ENCODE results near the gene ZSCAN12. TPM values are rescaled to one million over a fixed set of nuclear protein-coding genes. Genes with fewer than 3 reads are reported as not detected.

Gene ZSCAN12
- total RNA-seq, 1 experiment from 2014 or later: 1.6 TPM

GRCh38 chr6:28333047-28333446 is 66.5 kb downstream of the ZSCAN12 start:
- POLR2A ChIA-PET: no interaction called here
- no peak for DNase-seq
- Mint-ChIP-seq H3K4me1 (ENCODE audit: low read depth, unreplicated experiment) (peaks cover 16% of the 10 kb centered on the region), H3K36me3 (ENCODE audit: insufficient read depth, unreplicated experiment) (peaks cover 5% of the 10 kb centered on the region), H3K27me3 (ENCODE audit: insufficient read depth, unreplicated experiment) (no peaks in the 10 kb centered on the region), H3K9me3 (ENCODE audit: unreplicated experiment) (peaks cover 9% of the 10 kb centered on the region), H3K4me3 (ENCODE audit: unreplicated experiment) (no peak overlapping the region), H3K27ac (ENCODE audit: unreplicated experiment) (no peak overlapping the region)
- intact Hi-C loops (cut with micrococcal nuclease; ENCODE audit: unreplicated experiment): no loop called here
- no peak for TF ChIP-seq CTCF (IDR thresholded peaks at IDR 0.05; ENCODE audit: insufficient read depth in 1 of 2, low read depth in 1 of 2, low read length in 1 of 2, severe bottlenecking in 1 of 2, unreplicated experiment in 1 of 2)
- no TSS peak for BruUV-seq (replicated peaks)
- H3K27me3 ChIP-seq (replicated peaks; ENCODE audit: control insufficient read depth, insufficient read depth, low read length): no peaks in the 10 kb centered on the region
- H3K4me1 ChIP-seq: no peaks in the 10 kb centered on the region; the same call in 1 of the 2 replicates
- no peaks in the 10 kb centered on the region; the same call in 1 of the 2 replicates for H3K9me3 ChIP-seq
- H3K4me3 ChIP-seq (ENCODE audit: low read depth, low read length): no peak overlapping the region
- CTCF ChIA-PET: no interaction called here
- H3K36me3 ChIP-seq (ENCODE audit: control insufficient read depth, insufficient read depth, low read length): no peaks in the 10 kb centered on the region

GRCh38 chr6:28330041-28330440 is 69.5 kb downstream of the ZSCAN12 start:
- Mint-ChIP-seq H3K27ac (ENCODE audit: unreplicated experiment) (no peak overlapping the region), H3K4me3 (ENCODE audit: unreplicated experiment) (no peak overlapping the region), H3K27me3 (ENCODE audit: insufficient read depth, unreplicated experiment) (no peaks in the 10 kb centered on the region), H3K4me1 (ENCODE audit: low read depth, unreplicated experiment) (peaks cover 14% of the 10 kb centered on the region), H3K9me3 (ENCODE audit: unreplicated experiment) (peaks cover 28% of the 10 kb centered on the region), H3K36me3 (ENCODE audit: insufficient read depth, unreplicated experiment) (peaks cover 5% of the 10 kb centered on the region)
- Histone ChIP-seq H3K4me1 (no peaks in the 10 kb centered on the region), H3K36me3 (ENCODE audit: control insufficient read depth, insufficient read depth, low read length) (peaks cover 3% of the 10 kb centered on the region), H3K27me3 (replicated peaks; ENCODE audit: control insufficient read depth, insufficient read depth, low read length) (no peaks in the 10 kb centered on the region), H3K4me3 (ENCODE audit: low read depth, low read length) (no peak overlapping the region), H3K9me3 (peaks cover 14% of the 10 kb centered on the region)
- no peak for TF ChIP-seq CTCF (IDR thresholded peaks at IDR 0.05; ENCODE audit: insufficient read depth in 1 of 2, low read depth in 1 of 2, low read length in 1 of 2, severe bottlenecking in 1 of 2, unreplicated experiment in 1 of 2)
- CTCF ChIA-PET: no interaction called here
- no TSS peak for BruUV-seq (replicated peaks)
- intact Hi-C loops (cut with micrococcal nuclease; ENCODE audit: unreplicated experiment): no loop called here
- POLR2A ChIA-PET: no interaction called here
- no peak for DNase-seq

Other genes with a start within 250 kb of the ZSCAN12 start
- gene ZSCAN9, start 174.5 kb downstream of the ZSCAN12 start, total RNA-seq (2022): 13.7 and 13.9 TPM in 2 replicates
- gene ZKSCAN4, start 147.5 kb downstream of the ZSCAN12 start, total RNA-seq (2022): 5.0 and 5.5 TPM in 2 replicates
- not detected in 2 replicates for gene NKAPL, start 140.4 kb downstream of the ZSCAN12 start, total RNA-seq (2022)
- gene ZSCAN26, start 132.6 kb downstream of the ZSCAN12 start, total RNA-seq (2022): 7.2 and 7.8 TPM in 2 replicates
- 3.6 and 3.8 TPM in 2 replicates for gene PGBD1, start 118.2 kb downstream of the ZSCAN12 start, total RNA-seq (2022)
- 1.7 and 3.4 TPM in 2 replicates for gene ZSCAN31, start 63.6 kb downstream of the ZSCAN12 start, total RNA-seq (2022)
- gene ZKSCAN3, start 49.8 kb downstream of the ZSCAN12 start, total RNA-seq (2022): 3.7 and 4.3 TPM in 2 replicates
- gene ZSCAN23, start 43.7 kb upstream of the ZSCAN12 start, total RNA-seq (2022): not detected in 2 replicates
- not detected in 2 replicates for gene GPX6, start 116.0 kb upstream of the ZSCAN12 start, total RNA-seq (2022)
- gene GPX5, start 126.1 kb upstream of the ZSCAN12 start, total RNA-seq (2022): not detected in 2 replicates

Data from Caco-2 (cell line).